Measurements from ENCODE around the gene COL6A1.

DNA sequence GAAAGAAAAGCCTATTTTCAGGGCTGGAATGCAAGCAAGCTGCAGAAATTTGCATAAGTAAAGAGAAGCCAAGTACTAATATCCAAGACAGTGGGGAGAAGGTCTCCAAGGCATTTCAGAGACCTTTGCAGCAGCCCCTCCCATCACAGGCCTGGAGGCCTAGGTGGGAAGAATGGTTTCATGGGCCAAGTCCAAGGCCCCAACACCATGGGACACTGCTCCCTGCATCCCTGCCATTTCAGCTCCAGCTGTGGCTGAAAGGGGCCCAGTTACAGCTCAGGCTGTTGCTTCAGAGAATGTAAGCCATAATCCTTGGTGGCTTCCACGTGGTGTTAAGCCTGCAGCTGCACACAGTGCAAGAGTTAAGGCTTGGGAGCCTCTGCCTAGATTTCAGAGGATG, 16.9 kb upstream of the COL6A1 start:
- TF ChIP-seq, protein P1, sequence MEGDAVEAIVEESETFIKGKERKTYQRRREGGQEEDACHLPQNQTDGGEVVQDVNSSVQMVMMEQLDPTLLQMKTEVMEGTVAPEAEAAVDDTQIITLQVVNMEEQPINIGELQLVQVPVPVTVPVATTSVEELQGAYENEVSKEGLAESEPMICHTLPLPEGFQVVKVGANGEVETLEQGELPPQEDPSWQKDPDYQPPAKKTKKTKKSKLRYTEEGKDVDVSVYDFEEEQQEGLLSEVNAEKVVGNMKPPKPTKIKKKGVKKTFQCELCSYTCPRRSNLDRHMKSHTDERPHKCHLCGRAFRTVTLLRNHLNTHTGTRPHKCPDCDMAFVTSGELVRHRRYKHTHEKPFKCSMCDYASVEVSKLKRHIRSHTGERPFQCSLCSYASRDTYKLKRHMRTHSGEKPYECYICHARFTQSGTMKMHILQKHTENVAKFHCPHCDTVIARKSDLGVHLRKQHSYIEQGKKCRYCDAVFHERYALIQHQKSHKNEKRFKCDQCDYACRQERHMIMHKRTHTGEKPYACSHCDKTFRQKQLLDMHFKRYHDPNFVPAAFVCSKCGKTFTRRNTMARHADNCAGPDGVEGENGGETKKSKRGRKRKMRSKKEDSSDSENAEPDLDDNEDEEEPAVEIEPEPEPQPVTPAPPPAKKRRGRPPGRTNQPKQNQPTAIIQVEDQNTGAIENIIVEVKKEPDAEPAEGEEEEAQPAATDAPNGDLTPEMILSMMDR (IDR thresholded peaks at IDR 0.05) = no peak
- no peak for TF ChIP-seq POLR2A (IDR thresholded peaks at IDR 0.05)
